GM18870 (cell line): ENCODE data around the gene IDH3G.
A peak's percentile ranks its signal among the peaks of the same experiment; 100 is the strongest.
"Not testable (repeated sequence)": the region's sequence is repeated elsewhere in the genome, so short reads cannot be mapped to it uniquely, and the experiment has no call there.

Source experiments
- ATAC-seq: cut with Tn5 transposase; IDR thresholded peaks from one replicate; pipeline ENCODE4 v1.9.1; 2021; ENCODE audit warnings: moderate library complexity; ENCODE audit not compliant: unreplicated experiment

Gene IDH3G

GRCh38 chrX:153794018-153794896, at the start of gene IDH3G, which contains the start of gene SSR4:
TSS of gene IDH3G (minus strand) at chrX:153794375. CDS start at chrX:153794326, 49 bp downstream.
TSS of gene SSR4 (plus strand) at chrX:153794668. CDS start at chrX:153794688, 20 bp downstream.
- peak; percentile 69 for ATAC-seq

- no peak for ATAC-seq
Measured at GRCh38 chrX:153836921-153837320, 42.7 kb upstream of the IDH3G start.

- no peak for ATAC-seq
Measured at GRCh38 chrX:153832728-153833127, 38.6 kb upstream of the IDH3G start.

- ATAC-seq: no peak
Measured at GRCh38 chrX:153831429-153832150, 37.4 kb upstream of the IDH3G start.

GRCh38 chrX:153830640-153831428, 36.7 kb upstream of the IDH3G start:
- ATAC-seq: no peak

- no peak for ATAC-seq
Measured at GRCh38 chrX:153829799-153830639, 35.8 kb upstream of the IDH3G start, which contains the start of gene PDZD4. TSS of gene PDZD4 (minus strand) at chrX:153830544. CDS start at chrX:153830298, 246 bp downstream.

- no peak for ATAC-seq
Measured at GRCh38 chrX:153829549-153829798, 35.3 kb upstream of the IDH3G start.

GRCh38 chrX:153828723-153829548, 34.8 kb upstream of the IDH3G start:
- ATAC-seq: no peak

GRCh38 chrX:153828308-153828707, 34.1 kb upstream of the IDH3G start:
- ATAC-seq: no peak

- no peak for ATAC-seq
Measured at GRCh38 chrX:153827903-153828302, 33.7 kb upstream of the IDH3G start.

GRCh38 chrX:153827016-153827415, 32.8 kb upstream of the IDH3G start:
- ATAC-seq: no peak

GRCh38 chrX:153825042-153825441, 30.9 kb upstream of the IDH3G start:
- ATAC-seq: no peak

GRCh38 chrX:153824348-153824747, 30.2 kb upstream of the IDH3G start:
- no peak for ATAC-seq

- ATAC-seq: no peak
Measured at GRCh38 chrX:153821066-153821465, 26.9 kb upstream of the IDH3G start.

GRCh38 chrX:153820601-153821000, 26.4 kb upstream of the IDH3G start:
- ATAC-seq: no peak

- ATAC-seq: no peak
Measured at GRCh38 chrX:153819384-153820040, 25.3 kb upstream of the IDH3G start.

GRCh38 chrX:153818571-153819383, 24.6 kb upstream of the IDH3G start:
- no peak for ATAC-seq

GRCh38 chrX:153818064-153818463, 23.9 kb upstream of the IDH3G start:
- not testable (repeated sequence) for ATAC-seq
